Stomach (tissue), 9 donors: ENCODE data around the gene COMMD1. TPM values are rescaled to one million over a fixed set of nuclear protein-coding genes. Genes with fewer than 3 reads are reported as not detected.

Experiments
- DNase-seq, 2 donors: peaks; one replicate each; pipeline versions ENCODE4 v3.0.0 to v3.0.0-alpha.2; 2013 to 2019
- H3K27ac ChIP-seq, 5 donors: fragments of 200-600 bp in 4 of 5; sonication (generic) in 4 of 5; one replicate each; pipeline ENCODE4 v1.5.1; 2013 to 2019; ENCODE audit warnings: mild to moderate bottlenecking in 1 of 5, moderate library complexity in 1 of 5
- H3K27me3 ChIP-seq, 3 donors: fragments of 200-600 bp; sonication (generic); one replicate each; pipeline ENCODE4 v1.5.1; 2017 to 2019; ENCODE audit warnings: mixed run types in 1 of 3
- H3K36me3 ChIP-seq, 4 donors: fragments of 200-600 bp; sonication (generic); 1 replicate in 3 of 4; 2 replicates in 1 of 4; pipeline ENCODE4 v1.5.1; 2016 to 2019
- H3K4me1 ChIP-seq, 4 donors: fragments of 200-600 bp; sonication (generic); one replicate each; pipeline ENCODE4 v1.5.1; 2016 to 2019
- H3K4me3 ChIP-seq, 4 donors: fragments of 200-600 bp; sonication (generic) in 3 of 4; one replicate each; pipeline ENCODE4 v1.5.1; 2016 to 2019; ENCODE audit warnings: mild to moderate bottlenecking in 1 of 4
- H3K9me3 ChIP-seq, 4 donors: fragments of 200-600 bp; sonication (generic); one replicate each; pipeline ENCODE4 v1.5.1; 2016 to 2019
- EP300 ChIP-seq: sonication (generic); formaldehyde crosslinking; IDR thresholded peaks from one replicate; pipeline ENCODE4 v1.6.1; 2017; ENCODE audit warnings: antibody characterized with exemption
- POLR2A ChIP-seq, 4 donors: fragments of 450-650 bp; IDR thresholded peaks; one replicate each; pipeline ENCODE4 v1.6.1; 2016; ENCODE audit warnings: antibody characterized with exemption in 4 of 4, control low read depth in 2 of 4, mild to moderate bottlenecking in 1 of 4, moderate library complexity in 1 of 4
- POLR2AphosphoS5 ChIP-seq, 3 donors: sonication (generic); formaldehyde crosslinking; IDR thresholded peaks; one replicate each; pipeline ENCODE4 v1.6.1; 2016; ENCODE audit warnings: antibody characterized with exemption in 3 of 3
- WGBS, 5 donors: extraction: QIAGEN DNeasy Blood & Tissue Kit in 3 of 5; methylation state at CpG; one replicate each; pipeline versions ENCODE4 v1.1.5 to v1.1.7; 2013 to 2018; 5-methylcytosine and 5-hydroxymethylcytosine counted together
- intact Hi-C: fragments of 100-400 bp; cut with DNase I; formaldehyde crosslinking; loops from one replicate; pipeline ENCODE4 v1.15.1; 2023; ENCODE audit warnings: low total_unique reads
- polyA plus RNA-seq, 3 donors: library from polyadenylated mRNA; stranded (reverse); fragments of 200-250 nt; gene quantifications; one replicate each; pipeline ENCODE4 v1.2.3, GENCODE V29; 2013
- total RNA-seq, 5 donors: library from RNA; depleted of rRNA; stranded (reverse); fragments of >200 nt; gene quantifications; one replicate each; pipeline versions ENCODE4 v1.1.0 to v1.2.3, GENCODE V29; 2014 to 2016
- TF ChIP-seq, protein P1 (sequence below), 7 experiments: fragments of 450-650 bp in 4 of 7; fragments of 200-600 bp in 3 of 7; sonication (generic) in 3 of 7; IDR thresholded peaks; one replicate each; pipeline ENCODE4 v1.5.1; 2016 to 2019; ENCODE audit warnings: antibody characterized with exemption in 7 of 7, control low read depth in 2 of 7, mild to moderate bottlenecking in 1 of 7
- donor health status: healthy with polysubstance abuse.
- donor health status: Bipolar disorder and iron deficiency.
- donor health status: healthy.

The COMMD1 gene
- total and polyA plus RNA-seq, 8 donors = 12.1 to 155 (median 47.4) TPM

DNA sequence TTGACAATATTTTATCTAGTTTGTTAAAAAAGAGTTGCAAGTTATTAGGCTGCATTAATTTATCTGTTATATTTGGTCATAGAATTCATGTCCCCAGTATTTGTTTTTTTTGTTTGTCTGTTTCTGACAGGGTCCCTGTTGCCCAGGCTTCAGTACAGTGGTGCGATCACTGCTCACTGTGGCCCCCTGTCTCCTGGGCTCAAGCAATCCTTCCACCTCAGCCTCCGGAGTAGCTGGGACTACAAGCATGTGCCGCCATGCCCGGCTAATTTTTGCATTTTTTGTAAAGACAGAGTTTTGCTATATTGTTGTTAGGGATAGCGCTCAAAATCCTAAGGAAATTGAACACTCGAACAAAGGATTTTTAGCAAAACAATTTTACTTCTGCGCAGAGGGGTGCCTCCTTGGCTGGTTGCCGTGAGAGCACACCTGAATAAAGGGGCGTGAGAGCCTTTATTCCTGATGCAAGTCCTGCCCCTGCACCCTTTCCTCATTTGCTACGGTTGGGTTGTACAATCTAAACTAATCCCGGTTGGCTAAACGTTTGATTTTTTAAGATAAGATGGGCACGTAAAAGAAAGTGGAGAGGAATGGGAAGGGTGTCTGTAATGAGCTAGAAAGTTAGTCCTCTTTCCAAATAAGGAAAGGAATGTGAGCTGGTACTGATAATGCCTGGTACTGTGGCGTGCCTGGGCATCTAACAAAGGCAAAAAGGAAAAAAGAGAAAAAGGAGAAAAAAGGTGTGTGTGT, 65.5 kb downstream of the COMMD1 start:
- Histone ChIP-seq H3K27me3 (no peaks in the 10 kb centered on the region), H3K36me3 (no peaks in the 10 kb centered on the region), H3K4me3 (peak overlapping the region in 1 of 4 donors; percentile 15), H3K4me1 (peaks cover 0 to 29% (median 12%) of the 10 kb centered on the region in 4 donors), H3K9me3 (no peaks in the 10 kb centered on the region), H3K27ac (peak overlapping the region in 1 of 5 donors; percentile 16)
- TF ChIP-seq, protein P1, sequence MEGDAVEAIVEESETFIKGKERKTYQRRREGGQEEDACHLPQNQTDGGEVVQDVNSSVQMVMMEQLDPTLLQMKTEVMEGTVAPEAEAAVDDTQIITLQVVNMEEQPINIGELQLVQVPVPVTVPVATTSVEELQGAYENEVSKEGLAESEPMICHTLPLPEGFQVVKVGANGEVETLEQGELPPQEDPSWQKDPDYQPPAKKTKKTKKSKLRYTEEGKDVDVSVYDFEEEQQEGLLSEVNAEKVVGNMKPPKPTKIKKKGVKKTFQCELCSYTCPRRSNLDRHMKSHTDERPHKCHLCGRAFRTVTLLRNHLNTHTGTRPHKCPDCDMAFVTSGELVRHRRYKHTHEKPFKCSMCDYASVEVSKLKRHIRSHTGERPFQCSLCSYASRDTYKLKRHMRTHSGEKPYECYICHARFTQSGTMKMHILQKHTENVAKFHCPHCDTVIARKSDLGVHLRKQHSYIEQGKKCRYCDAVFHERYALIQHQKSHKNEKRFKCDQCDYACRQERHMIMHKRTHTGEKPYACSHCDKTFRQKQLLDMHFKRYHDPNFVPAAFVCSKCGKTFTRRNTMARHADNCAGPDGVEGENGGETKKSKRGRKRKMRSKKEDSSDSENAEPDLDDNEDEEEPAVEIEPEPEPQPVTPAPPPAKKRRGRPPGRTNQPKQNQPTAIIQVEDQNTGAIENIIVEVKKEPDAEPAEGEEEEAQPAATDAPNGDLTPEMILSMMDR (IDR thresholded peaks at IDR 0.05) = no peak
- TF ChIP-seq POLR2A (IDR thresholded peaks at IDR 0.05) = no peak
- no peak for TF ChIP-seq POLR2AphosphoS5 (IDR thresholded peaks at IDR 0.05)
- no peak for TF ChIP-seq EP300
- DNase-seq = no peak
- 58 to 71% (median 60%) methylated on average over 14 of the region's 14 CpGs for WGBS, 5 donors
- intact Hi-C loops = no loop called here

DNA sequence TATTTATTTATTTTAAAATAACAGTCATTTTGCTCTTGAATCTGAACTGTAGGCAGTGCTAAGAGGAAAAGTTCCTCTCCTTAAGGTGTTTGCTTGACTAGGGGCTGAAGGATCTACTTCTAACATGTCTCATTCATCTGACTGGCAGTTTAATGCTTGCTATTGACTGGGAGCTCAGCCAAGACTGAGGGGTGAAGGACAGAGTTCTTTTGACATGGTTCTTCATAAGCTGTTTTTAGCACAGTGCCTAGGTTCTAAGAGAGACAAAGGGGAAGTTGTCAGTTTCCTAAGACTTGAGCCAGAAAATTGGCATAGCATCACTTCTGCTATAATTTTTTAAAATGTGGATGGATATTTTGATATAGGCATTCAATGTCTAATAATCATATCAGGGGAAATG, 73.0 kb downstream of the COMMD1 start:
- peaks cover 0 to 5% (median 0%) of the 10 kb centered on the region in 4 donors for H3K36me3 ChIP-seq
- no peaks in the 10 kb centered on the region for H3K27me3 ChIP-seq
- no peak overlapping the region for H3K27ac ChIP-seq
- no peak overlapping the region for H3K4me3 ChIP-seq
- TF ChIP-seq EP300 = no peak
- TF ChIP-seq POLR2A (IDR thresholded peaks at IDR 0.05) = no peak
- TF ChIP-seq, protein P1 (IDR thresholded peaks at IDR 0.05) = no peak
- no peak for TF ChIP-seq POLR2AphosphoS5 (IDR thresholded peaks at IDR 0.05)
- intact Hi-C loops = no loop called here
- DNase-seq = peak in 1 of 2 donors; percentile 38
- peaks cover 0 to 13% (median 5%) of the 10 kb centered on the region in 4 donors for H3K9me3 ChIP-seq
- H3K4me1 ChIP-seq = peaks cover 0 to 14% (median 5%) of the 10 kb centered on the region in 4 donors

DNA sequence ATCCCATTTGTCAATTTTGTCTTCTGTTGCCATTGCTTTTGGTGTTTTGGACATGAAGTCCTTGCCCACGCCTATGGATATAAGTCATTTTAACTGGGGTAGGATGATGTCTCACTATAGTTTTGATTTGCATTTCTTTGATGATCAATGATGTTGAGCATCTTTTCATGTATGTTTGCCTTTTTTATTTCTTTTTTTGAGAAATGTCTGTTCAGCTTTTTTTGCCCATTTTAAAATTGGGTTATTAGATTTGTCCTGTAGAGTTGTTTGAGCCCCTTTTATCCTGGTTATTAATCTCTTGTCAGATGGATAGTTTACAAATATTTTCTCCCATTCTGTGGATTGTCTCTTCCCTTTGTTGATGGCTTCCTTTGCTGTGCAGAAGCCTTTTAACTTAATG, 75.3 kb downstream of the COMMD1 start:
- Histone ChIP-seq H3K4me3 (no peak overlapping the region), H3K9me3 (peaks cover 0 to 13% (median 5%) of the 10 kb centered on the region in 4 donors), H3K36me3 (peaks cover 0 to 5% (median 0%) of the 10 kb centered on the region in 4 donors), H3K4me1 (peaks cover 0 to 14% (median 5%) of the 10 kb centered on the region in 4 donors), H3K27ac (no peak overlapping the region), H3K27me3 (no peaks in the 10 kb centered on the region)
- intact Hi-C loops = no loop called here
- TF ChIP-seq, protein P1 (IDR thresholded peaks at IDR 0.05) = no peak
- TF ChIP-seq EP300 = no peak
- TF ChIP-seq POLR2AphosphoS5 (IDR thresholded peaks at IDR 0.05) = no peak
- no peak for TF ChIP-seq POLR2A (IDR thresholded peaks at IDR 0.05)
- DNase-seq = no peak
- WGBS, 5 donors = 89 to 100% (median 96%) methylated on average over 1 of the region's 1 CpG

DNA sequence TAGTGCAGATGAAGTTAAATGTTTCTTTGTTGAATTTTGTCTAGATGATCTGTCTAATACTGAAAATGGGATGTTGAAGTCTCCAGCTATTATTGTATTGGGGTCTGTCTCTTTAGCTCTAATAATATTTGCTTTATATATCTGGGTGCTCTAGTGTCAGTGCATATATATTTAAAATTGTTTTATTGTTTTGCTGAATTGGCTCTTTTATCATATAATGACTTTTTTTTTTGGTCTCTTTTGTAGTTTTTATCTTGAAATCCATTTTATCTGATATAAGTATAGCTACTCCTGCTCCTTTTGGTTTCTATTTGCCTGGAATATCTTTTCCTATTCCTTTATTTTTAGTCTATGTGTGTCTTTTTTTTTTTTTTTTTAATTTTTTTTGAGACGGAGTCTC, 79.2 kb downstream of the COMMD1 start:
- no peaks in the 10 kb centered on the region for H3K27me3 ChIP-seq
- H3K4me3 ChIP-seq = no peak overlapping the region
- no peak overlapping the region for H3K27ac ChIP-seq
- no peak for DNase-seq
- H3K9me3 ChIP-seq = peaks cover 0 to 13% (median 5%) of the 10 kb centered on the region in 4 donors
- 100% methylated on average over 1 of the region's 1 CpG; no CpG with 5 or more reads in 1 of the 5 donors for WGBS, 5 donors
- peaks cover 0 to 5% (median 0%) of the 10 kb centered on the region in 4 donors for H3K36me3 ChIP-seq
- intact Hi-C loops = no loop called here
- TF ChIP-seq POLR2A (IDR thresholded peaks at IDR 0.05) (no peak), EP300 (no peak), POLR2AphosphoS5 (IDR thresholded peaks at IDR 0.05) (no peak)
- TF ChIP-seq, protein P1 (IDR thresholded peaks at IDR 0.05) = no peak
- no peaks in the 10 kb centered on the region for H3K4me1 ChIP-seq
